ENCODE data around the gene RNU6-7. TPM values are rescaled to one million over a fixed set of nuclear protein-coding genes. Genes with fewer than 3 reads are reported as not detected.

Gene RNU6-7
- total RNA-seq, 1 experiment from 2014 or later: not detected

- Histone ChIP-seq H3K9me2 (replicated peaks; ENCODE audit: low read length) (no peaks in the 10 kb centered on the region), H3K4me2 (ENCODE audit: low read length) (peak overlapping the region; percentile 25), H3K27me3 (ENCODE audit: low read length) (no peaks in the 10 kb centered on the region), H4K20me1 (ENCODE audit: low read length) (no peaks in the 10 kb centered on the region), H3K4me3 (ENCODE audit: low read length) (no peak overlapping the region), H3K9me3 (ENCODE audit: low read length) (no peaks in the 10 kb centered on the region), H3F3A (ENCODE audit: low read length, unreplicated experiment) (no peaks in the 10 kb centered on the region), H3K36me3 (ENCODE audit: low read depth, low read length) (no peaks in the 10 kb centered on the region), H3K79me2 (ENCODE audit: low read length) (no peaks in the 10 kb centered on the region), H3K27ac (ENCODE audit: low read length) (no peak overlapping the region), H3K4me1 (ENCODE audit: insufficient read depth, low read length) (peaks cover 25% of the 10 kb centered on the region), H3K9ac (ENCODE audit: low read length) (no peak overlapping the region), H2AFZ (ENCODE audit: low read length) (peak overlapping the region; percentile 45; the same call in 1 of the 2 replicates)
- intact Hi-C loops (cut with micrococcal nuclease): no loop called here
- TF ChIP-seq CTCF (conservative IDR thresholded peaks at IDR 0.05; ENCODE audit: low read depth, low read length) (peak; percentile 61), EZH2phosphoT487 (IDR thresholded peaks at IDR 0.05; ENCODE audit: borderline replicate concordance, low read length) (no peak)
- no TSS peak for BruUV-seq (replicated peaks)
- ATAC-seq: peak; percentile 89
- ChIA-PET POLR2A (ENCODE audit: unreplicated experiment) (no interaction called here), CTCF (interaction anchor here (0.6 kb wide), 2 partner anchors 151 to 259 kb away, joined by 3 to 8 read pairs; no protein-coding TSS in a partner anchor)
- peak; percentile 73 for DNase-seq
Observed at GRCh38 chr14:32224737-32225377, 23.0 kb downstream of the RNU6-7 start.

- no peak for DNase-seq
- Histone ChIP-seq H2AFZ (ENCODE audit: low read length) (peak overlapping the region; percentile 45; the same call in 1 of the 2 replicates), H4K20me1 (ENCODE audit: low read length) (0 out of 2 replicates have a peak, but pooled peaks cover 1% of the 10 kb centered on the region), H3K79me2 (ENCODE audit: low read length) (no peaks in the 10 kb centered on the region), H3K27ac (ENCODE audit: low read length) (no peak overlapping the region), H3K4me2 (ENCODE audit: low read length) (peak overlapping the region; percentile 25), H3K4me3 (ENCODE audit: low read length) (no peak overlapping the region), H3K9me2 (replicated peaks; ENCODE audit: low read length) (no peaks in the 10 kb centered on the region), H3K9me3 (ENCODE audit: low read length) (no peaks in the 10 kb centered on the region), H3K4me1 (ENCODE audit: insufficient read depth, low read length) (peaks cover 31% of the 10 kb centered on the region), H3K9ac (ENCODE audit: low read length) (no peak overlapping the region), H3F3A (ENCODE audit: low read length, unreplicated experiment) (peaks cover 6% of the 10 kb centered on the region), H3K27me3 (ENCODE audit: low read length) (no peaks in the 10 kb centered on the region), H3K36me3 (ENCODE audit: low read depth, low read length) (no peaks in the 10 kb centered on the region)
- no peak for ATAC-seq
- POLR2A ChIA-PET (ENCODE audit: unreplicated experiment): no interaction called here
- BruUV-seq (replicated peaks): no TSS peak
- intact Hi-C loops (cut with micrococcal nuclease): no loop called here
- CTCF ChIA-PET: interaction anchor here (0.6 kb wide), 2 partner anchors 152 to 260 kb away, joined by 3 to 8 read pairs; no protein-coding TSS in a partner anchor
- no peak for TF ChIP-seq EZH2 (IDR thresholded peaks at IDR 0.05; ENCODE audit: low read length, unreplicated experiment)
- no peak for TF ChIP-seq EZH2phosphoT487 (IDR thresholded peaks at IDR 0.05; ENCODE audit: borderline replicate concordance, low read length)
- no peak for TF ChIP-seq CTCF (conservative IDR thresholded peaks at IDR 0.05; ENCODE audit: low read depth, low read length)
Observed at GRCh38 chr14:32225378-32225920, 23.6 kb downstream of the RNU6-7 start.

GRCh38 chr14:32226056-32226455 lies 24.2 kb downstream of the RNU6-7 start:
- 0 out of 2 replicates have a peak, but pooled peaks cover 3% of the 10 kb centered on the region for H4K20me1 ChIP-seq (ENCODE audit: low read length)
- no peak overlapping the region for H2AFZ ChIP-seq (ENCODE audit: low read length)
- no peak overlapping the region for H3K9ac ChIP-seq (ENCODE audit: low read length)
- peaks cover 12% of the 10 kb centered on the region for H3F3A ChIP-seq (ENCODE audit: low read length, unreplicated experiment)
- TF ChIP-seq EZH2phosphoT487 (IDR thresholded peaks at IDR 0.05; ENCODE audit: borderline replicate concordance, low read length) (no peak), CTCF (conservative IDR thresholded peaks at IDR 0.05; ENCODE audit: low read depth, low read length) (no peak), EZH2 (IDR thresholded peaks at IDR 0.05; ENCODE audit: low read length, unreplicated experiment) (no peak)
- no peaks in the 10 kb centered on the region for H3K36me3 ChIP-seq (ENCODE audit: low read depth, low read length)
- H3K4me1 ChIP-seq (ENCODE audit: insufficient read depth, low read length): peaks cover 37% of the 10 kb centered on the region
- CTCF ChIA-PET: no interaction called here
- H3K4me3 ChIP-seq (ENCODE audit: low read length): no peak overlapping the region
- no TSS peak for BruUV-seq (replicated peaks)
- no peaks in the 10 kb centered on the region for H3K79me2 ChIP-seq (ENCODE audit: low read length)
- no peak overlapping the region for H3K27ac ChIP-seq (ENCODE audit: low read length)
- DNase-seq (no peak), ATAC-seq (no peak)
- intact Hi-C loops (cut with micrococcal nuclease): no loop called here
- H3K9me2 ChIP-seq (replicated peaks; ENCODE audit: low read length): no peaks in the 10 kb centered on the region
- no peak overlapping the region for H3K4me2 ChIP-seq (ENCODE audit: low read length)
- no peaks in the 10 kb centered on the region for H3K27me3 ChIP-seq (ENCODE audit: low read length)
- POLR2A ChIA-PET (ENCODE audit: unreplicated experiment): no interaction called here
- H3K9me3 ChIP-seq (ENCODE audit: low read length): no peaks in the 10 kb centered on the region

All from PC-3 (cell line).